Transverse colon (tissue), 4 donors: ENCODE data around the gene TMEM167A. TPM values are rescaled to one million over a fixed set of nuclear protein-coding genes. Genes with fewer than 3 reads are reported as not detected.

Experiments used
- DNase-seq: peaks from one replicate; pipeline ENCODE4 v3.0.0-alpha.2; 2019
- H3K27ac ChIP-seq, 4 donors: fragments of 200-600 bp; sonication (generic); 2 replicates each; pipeline ENCODE4 v1.5.1; 2016 to 2018; ENCODE audit warnings: inconsistent platforms in 4 of 4
- H3K27me3 ChIP-seq: fragments of 200-600 bp; sonication (generic); 2 replicates; pipeline ENCODE4 v1.5.1; 2017; ENCODE audit warnings: inconsistent platforms
- H3K36me3 ChIP-seq, 4 donors: fragments of 200-600 bp; sonication (generic); 2 replicates each; pipeline ENCODE4 v1.5.1; 2017 to 2019; ENCODE audit warnings: inconsistent platforms in 4 of 4
- H3K4me1 ChIP-seq, 4 donors: fragments of 200-600 bp; sonication (generic); 2 replicates each; pipeline ENCODE4 v1.5.1; 2017 to 2020; ENCODE audit warnings: inconsistent platforms in 4 of 4
- H3K4me3 ChIP-seq, 4 donors: fragments of 200-600 bp; sonication (generic); 1 replicate in 1 of 4; 2 replicates in 3 of 4; pipeline versions ENCODE4 v1.5.1 to v1.6.1; 2017 to 2019; ENCODE audit warnings: inconsistent platforms in 4 of 4
- H3K9me3 ChIP-seq, 2 donors: fragments of 200-600 bp; sonication (generic); 2 replicates each; pipeline ENCODE4 v1.5.1; 2017 to 2019; ENCODE audit warnings: inconsistent platforms in 2 of 2
- CTCF ChIP-seq, 5 experiments: fragments of 200-600 bp in 3 of 5; fragments of 450-650 bp in 2 of 5; sonication (generic) in 3 of 5; IDR thresholded peaks; 1 replicate in 2 of 5; 2 replicates in 3 of 5; pipeline ENCODE4 v1.5.1; 2016 to 2017; ENCODE audit warnings: antibody characterized with exemption in 5 of 5, inconsistent platforms in 3 of 5, mild to moderate bottlenecking in 2 of 5, moderate library complexity in 1 of 5
- EP300 ChIP-seq: sonication (generic); formaldehyde crosslinking; IDR thresholded peaks from one replicate; pipeline ENCODE4 v1.6.1; 2017; ENCODE audit warnings: antibody characterized with exemption, low read depth
- POLR2A ChIP-seq: fragments of 450-650 bp; IDR thresholded peaks from one replicate; pipeline ENCODE4 v1.6.1; 2016; ENCODE audit warnings: antibody characterized with exemption, mild to moderate bottlenecking, moderate library complexity
- POLR2AphosphoS5 ChIP-seq, 3 donors: sonication (generic); formaldehyde crosslinking; IDR thresholded peaks; one replicate each; pipeline ENCODE4 v1.6.1; 2016; ENCODE audit warnings: antibody characterized with exemption in 3 of 3
- WGBS, 2 donors: methylation state at CpG; one replicate each; pipeline ENCODE4 v1.1.5; 2018; ENCODE audit warnings: low coverage in 1 of 2; 5-methylcytosine and 5-hydroxymethylcytosine counted together
- in situ Hi-C, 4 donors: fragments of 200-750 bp; cut with MboI; loops; one replicate each; pipeline versions ENCODE4 v1.15.0 to v1.15.1; 2017; ENCODE audit warnings: low sequenced_read_pairs in 3 of 4, low pct_ligation_motif_present in 1 of 4, low pct_unique_long_range_greater_than_20kb in 1 of 4
- intact Hi-C: fragments of 100-400 bp; cut with DNase I; formaldehyde crosslinking; loops from one replicate; pipeline ENCODE4 v1.15.1; 2023; ENCODE audit warnings: low total_unique reads
- total RNA-seq, 4 donors: library from RNA; depleted of rRNA; stranded (reverse); fragments of >200 nt; gene quantifications; one replicate each; pipeline ENCODE4 v1.1.0, GENCODE V29; 2016

TMEM167A gene
- total RNA-seq, 4 donors from 2014 or later: 7.0 to 42.9 (median 32.4) TPM

DNA sequence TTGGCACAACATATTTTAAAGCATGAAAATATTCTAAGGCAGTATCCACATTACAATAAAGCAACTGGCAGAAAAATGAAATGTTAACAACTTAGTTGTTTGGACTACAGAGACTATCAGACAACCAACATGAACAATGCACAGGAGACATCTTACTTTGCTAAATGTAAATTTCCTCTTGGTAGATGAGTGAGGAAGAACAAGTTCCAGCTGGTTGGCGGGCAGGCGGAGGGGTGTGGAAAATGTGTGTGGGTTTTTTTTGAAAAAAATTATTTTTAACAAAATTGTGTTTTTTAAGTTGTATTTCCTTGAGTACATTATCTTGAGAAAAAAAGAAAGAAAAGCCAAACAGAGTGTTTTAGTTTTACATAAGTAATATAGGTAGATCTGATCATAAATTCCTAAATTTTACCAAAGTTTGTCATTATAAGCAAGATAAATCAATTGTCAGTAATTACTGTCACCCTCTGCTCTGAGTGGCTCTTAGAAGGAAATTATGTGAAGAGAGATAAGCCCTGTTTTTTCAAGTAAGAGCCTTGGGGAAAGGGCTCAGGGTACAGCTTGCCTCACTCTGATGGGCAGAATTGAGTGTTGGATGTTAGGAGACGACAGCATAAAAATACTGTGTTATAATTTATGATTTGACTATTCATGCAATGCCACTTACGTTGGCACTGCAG, 42.5 kb downstream of the TMEM167A start:
- Histone ChIP-seq H3K4me3 (no peak overlapping the region), H3K4me1 (no peaks in the 10 kb centered on the region), H3K9me3 (no peaks in the 10 kb centered on the region), H3K36me3 (no peaks in the 10 kb centered on the region), H3K27ac (no peak overlapping the region), H3K27me3 (no peaks in the 10 kb centered on the region)
- WGBS, 2 donors: 82 to 83% methylated on average over 4 of the region's 4 CpGs
- in situ Hi-C loops (no loop called here), intact Hi-C loops (no loop called here)
- no peak for DNase-seq
- TF ChIP-seq EP300 (no peak), CTCF (IDR thresholded peaks at IDR 0.05) (no peak), POLR2A (no peak)

GRCh38 chr5:83034036-83034435, 43.2 kb downstream of the TMEM167A start:
- intact Hi-C loops: no loop called here
- TF ChIP-seq EP300 (no peak), POLR2A (no peak), POLR2AphosphoS5 (IDR thresholded peaks at IDR 0.05) (no peak), CTCF (IDR thresholded peaks at IDR 0.05) (no peak)
- Histone ChIP-seq H3K27ac (no peak overlapping the region), H3K4me1 (no peaks in the 10 kb centered on the region), H3K9me3 (no peaks in the 10 kb centered on the region), H3K27me3 (no peaks in the 10 kb centered on the region), H3K4me3 (no peak overlapping the region), H3K36me3 (no peaks in the 10 kb centered on the region)
- 80 to 81% methylated on average over 3 of the region's 3 CpGs for WGBS, 2 donors
- no peak for DNase-seq
- in situ Hi-C loops: no loop called here

DNA sequence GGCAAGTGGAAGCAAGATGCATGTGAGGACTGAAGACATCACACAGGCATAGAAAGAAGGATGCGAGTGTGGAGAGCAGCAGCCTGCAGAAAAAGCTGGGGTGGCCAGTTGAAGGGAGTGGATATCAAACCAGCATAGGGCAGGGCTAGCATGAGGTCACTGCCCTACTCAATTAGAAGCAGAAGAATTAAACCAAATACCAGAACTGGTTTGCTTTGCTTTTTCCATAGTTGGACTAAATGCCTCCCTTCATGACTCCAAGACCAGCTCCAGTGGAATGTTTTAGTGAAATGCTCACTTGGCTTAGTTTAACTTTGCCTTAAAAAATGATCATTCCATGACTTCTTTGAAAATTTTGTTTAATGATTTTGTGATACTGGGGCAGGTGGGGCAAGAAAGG, 45.8 kb downstream of the TMEM167A start:
- no peaks in the 10 kb centered on the region for H3K9me3 ChIP-seq
- no peaks in the 10 kb centered on the region for H3K27me3 ChIP-seq
- no peaks in the 10 kb centered on the region for H3K36me3 ChIP-seq
- no peak overlapping the region for H3K27ac ChIP-seq
- no peak overlapping the region for H3K4me3 ChIP-seq
- 63 to 95% methylated on average over 1 of the region's 1 CpG for WGBS, 2 donors
- DNase-seq: no peak
- in situ Hi-C loops (no loop called here), intact Hi-C loops (no loop called here)
- TF ChIP-seq POLR2A (no peak), CTCF (IDR thresholded peaks at IDR 0.05) (no peak), EP300 (no peak), POLR2AphosphoS5 (IDR thresholded peaks at IDR 0.05) (no peak)
- H3K4me1 ChIP-seq: no peaks in the 10 kb centered on the region

GRCh38 chr5:83029912-83030311, 47.3 kb downstream of the TMEM167A start:
- WGBS, 2 donors: 89% methylated on average over 2 of the region's 2 CpGs; no CpG with 5 or more reads in 1 of the 2 donors
- Histone ChIP-seq H3K27ac (no peak overlapping the region), H3K4me1 (no peaks in the 10 kb centered on the region), H3K36me3 (no peaks in the 10 kb centered on the region), H3K9me3 (no peaks in the 10 kb centered on the region), H3K4me3 (no peak overlapping the region), H3K27me3 (no peaks in the 10 kb centered on the region)
- intact Hi-C loops (no loop called here), in situ Hi-C loops (no loop called here)
- TF ChIP-seq CTCF (IDR thresholded peaks at IDR 0.05) (no peak), EP300 (no peak), POLR2A (no peak), POLR2AphosphoS5 (IDR thresholded peaks at IDR 0.05) (no peak)
- DNase-seq: no peak
